Measurements from ENCODE around the gene MEIS1. TPM values are rescaled to one million over a fixed set of nuclear protein-coding genes. Genes with fewer than 3 reads are reported as not detected.

MEIS1 gene
- total and polyA plus RNA-seq, 2 donors (not counting 3 experiments of a cell fraction or from before 2014, with no cell fraction given), result 10.0 to 26.5 TPM

- Histone ChIP-seq H3K79me2 (ENCODE audit: control insufficient read depth, insufficient read depth, low read length) (no peaks in the 10 kb centered on the region), H3K27me3 (ENCODE audit: control insufficient read depth in 2 of 2, insufficient read depth in 2 of 2, low read length in 2 of 2) (no peaks in the 10 kb centered on the region), H3K4me3 (replicated peaks in 1 of 3; ENCODE audit: insufficient read depth in 1 of 3, low read depth in 1 of 3, low read length in 3 of 3) (no peak overlapping the region), H3K36me3 (ENCODE audit: control insufficient read depth in 2 of 2, extremely low read depth in 1 of 2, insufficient read depth in 2 of 2, low read length in 2 of 2) (peaks cover 0 to 3% of the 10 kb centered on the region in 2 experiments), H3K9me1 (replicated peaks; ENCODE audit: control insufficient read depth, extremely low read depth, insufficient read depth, low read length) (no peaks in the 10 kb centered on the region), H3K9me3 (replicated peaks; ENCODE audit: control insufficient read depth, insufficient read depth, low read length) (no peaks in the 10 kb centered on the region), H3K4me1 (ENCODE audit: control insufficient read depth, extremely low read depth, insufficient read depth, low read length) (no peaks in the 10 kb centered on the region), H4K20me1 (replicated peaks; ENCODE audit: control insufficient read depth, extremely low read depth, insufficient read depth, low read length) (no peaks in the 10 kb centered on the region), H3K9ac (replicated peaks; ENCODE audit: extremely low read depth, insufficient read depth, low read length) (no peak overlapping the region), H3K4me2 (ENCODE audit: insufficient read depth, low read length) (no peak overlapping the region), H2AFZ (ENCODE audit: low read depth, low read length) (no peak overlapping the region), H3K27ac (ENCODE audit: insufficient read depth, low read depth, low read length) (no peak overlapping the region)
- FAIRE-seq (no peak), DNase-seq (ENCODE audit: low read depth, low spot score) (no peak)
- CTCF ChIA-PET, result interaction anchor here (1.0 to 1.6 kb wide), 2 partner anchors 11 to 75 kb away, joined by 4 read pairs; no protein-coding TSS in a partner anchor
- intact Hi-C loops (cut with micrococcal nuclease), result no loop called here
- BruUV-seq (replicated peaks), result no TSS peak
- TF ChIP-seq POLR2AphosphoS5 (IDR thresholded peaks at IDR 0.05; ENCODE audit: insufficient read depth, low read depth, low read length) (no peak), POLR2A (IDR thresholded peaks at IDR 0.05; ENCODE audit: low read depth, low read length) (no peak), CTCF (IDR thresholded peaks at IDR 0.05; ENCODE audit: extremely low read depth in 1 of 2, insufficient read depth in 1 of 2, low read depth in 1 of 2, low read length in 2 of 2) (no peak), JUN (IDR thresholded peaks at IDR 0.05; ENCODE audit: borderline replicate concordance, insufficient read depth, insufficient read length, low read depth) (no peak), FOS (IDR thresholded peaks at IDR 0.05; ENCODE audit: borderline replicate concordance, insufficient read depth, low read length) (no peak), MYC (IDR thresholded peaks at IDR 0.05; ENCODE audit: low read depth, low read length) (no peak), EZH2 (IDR thresholded peaks at IDR 0.05; ENCODE audit: borderline replicate concordance, low read depth, low read length, severe bottlenecking) (no peak)
- TF ChIP-seq, protein P1, sequence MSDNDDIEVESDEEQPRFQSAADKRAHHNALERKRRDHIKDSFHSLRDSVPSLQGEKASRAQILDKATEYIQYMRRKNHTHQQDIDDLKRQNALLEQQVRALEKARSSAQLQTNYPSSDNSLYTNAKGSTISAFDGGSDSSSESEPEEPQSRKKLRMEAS (IDR thresholded peaks at IDR 0.05; ENCODE audit: insufficient read depth, insufficient read length), result no peak
- dilution Hi-C loops (cut with MboI; ENCODE audit: extremely low pct_ligation_motif_present, low sequenced_read_pairs), result no loop called here
- POLR2A ChIA-PET, result no interaction called here
Measured at GRCh38 chr2:66461664-66462500, 27.0 kb downstream of the MEIS1 start.

Data from endothelial cell of umbilical vein (primary cell).